Fibroblast of skin of back (primary cell): ENCODE measurements around the gene MMS19.
"Not testable (repeated sequence)": the region's sequence is repeated elsewhere in the genome, so short reads cannot be mapped to it uniquely, and the experiment has no call there.

Experiments
- DNase-seq: peaks from one replicate; pipeline ENCODE4 v3.0.0-alpha.2; 2013

MMS19 gene

GRCh38 chr10:97425964-97426775 lies 72.1 kb downstream of the MMS19 start, which contains the start of gene PGAM1:
Gene PGAM1 (plus strand): TSS chr10:97426191. CDS start chr10:97426308, 117 bp downstream.
- DNase-seq: peak; percentile 95

GRCh38 chr10:97423757-97424098 lies 74.5 kb downstream of the MMS19 start:
- DNase-seq: not testable (repeated sequence)

- DNase-seq: no peak
These were observed 81.7 kb downstream of the MMS19 start for GRCh38 chr10:97416565-97416964.

DNA sequence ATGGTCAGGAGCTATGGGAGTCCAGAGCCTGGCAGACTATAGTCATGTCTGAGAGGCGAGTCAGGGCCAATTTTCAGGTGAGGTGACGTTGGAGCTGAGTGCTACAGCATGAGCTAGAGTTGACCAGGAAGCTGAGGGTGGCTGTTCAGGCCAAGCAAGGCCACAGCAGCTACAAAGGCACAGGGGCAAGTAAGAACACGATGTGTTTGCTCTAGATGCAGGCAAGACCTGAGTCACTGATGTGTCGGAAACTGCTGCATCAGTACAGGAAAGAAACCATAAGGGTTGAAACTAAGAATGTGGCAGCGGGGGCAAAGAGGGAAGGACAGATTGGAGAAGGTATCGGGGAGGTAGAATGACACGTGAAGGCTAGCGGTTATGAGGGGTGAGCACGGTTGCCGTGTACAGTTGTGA lies 85.3 kb downstream of the MMS19 start:
- DNase-seq: no peak

- DNase-seq: no peak
These were observed 86.8 kb downstream of the MMS19 start for GRCh38 chr10:97411406-97411805.

DNA sequence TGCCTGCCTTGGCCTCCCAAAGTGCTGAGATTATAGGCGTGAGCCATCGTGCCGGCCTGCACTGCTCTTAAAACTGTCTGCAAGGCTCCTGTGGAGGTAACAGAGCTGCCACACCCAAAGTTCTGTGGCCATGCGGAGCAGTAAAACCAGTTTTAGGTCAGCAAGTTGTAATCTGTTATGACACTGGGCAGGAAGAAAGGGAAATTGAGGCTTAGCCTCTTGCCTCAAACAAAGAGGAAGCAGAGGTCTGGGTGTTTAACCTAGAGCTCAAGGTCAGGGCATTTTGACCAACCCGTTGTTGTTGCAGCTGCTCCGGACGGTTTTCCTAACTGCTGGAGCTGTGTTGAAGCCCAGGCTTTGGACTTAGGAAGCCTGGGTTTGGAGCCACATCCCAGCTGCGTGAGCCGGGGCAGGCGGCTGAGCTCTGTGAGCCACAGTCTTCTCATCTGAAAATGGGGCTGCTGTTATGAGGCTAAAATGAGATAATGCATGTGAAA lies 89.7 kb downstream of the MMS19 start:
- no peak for DNase-seq
